ENCODE measurements around the gene ECE1. TPM values are rescaled to one million over a fixed set of nuclear protein-coding genes. Genes with fewer than 3 reads are reported as not detected.

ECE1 gene
- total RNA-seq, 1 donor = 32.6 TPM

DNA sequence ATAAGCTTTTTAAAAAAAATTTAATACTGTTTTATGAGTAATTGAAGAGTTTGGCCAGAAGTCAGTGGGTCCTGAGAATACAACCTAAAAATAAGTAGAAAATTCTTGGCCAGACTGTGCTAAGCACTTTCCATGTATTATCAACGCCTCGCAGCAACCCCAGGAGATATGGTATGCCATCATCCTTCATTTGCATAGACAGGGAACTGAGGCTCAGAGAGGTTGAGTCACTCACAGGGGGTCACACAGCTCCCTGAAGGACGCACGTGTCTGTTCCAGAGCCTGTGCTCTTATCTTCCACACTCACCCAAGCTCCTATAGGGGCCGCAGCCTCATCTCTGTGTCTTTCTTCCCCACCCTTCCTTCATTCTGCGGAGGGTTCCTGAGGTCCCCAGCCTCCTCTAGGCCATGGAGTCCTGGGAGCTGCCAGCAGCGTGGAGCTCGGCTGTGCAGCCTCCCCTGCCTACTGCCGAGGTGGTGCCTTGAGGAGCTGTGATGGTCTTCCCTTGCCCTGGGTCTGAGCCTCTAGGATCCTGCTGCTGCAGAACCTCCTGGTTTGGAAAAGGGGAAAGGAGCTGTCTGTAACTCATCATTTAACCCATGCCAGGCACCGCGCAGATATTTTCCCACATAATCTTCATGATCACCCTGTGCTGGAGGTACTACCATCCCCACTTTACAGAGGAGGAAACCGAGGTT, 30.3 kb upstream of the ECE1 start:
- no peaks in the 10 kb centered on the region for H3K36me3 ChIP-seq (ENCODE audit: insufficient read depth, low read length)
- H3K9me3 ChIP-seq (ENCODE audit: low read depth, low read length) = no peaks in the 10 kb centered on the region
- no peaks in the 10 kb centered on the region for H3K27me3 ChIP-seq (ENCODE audit: insufficient read depth, low read length)
- peaks cover 11% of the 10 kb centered on the region for H3K79me2 ChIP-seq (ENCODE audit: insufficient read depth, low read length)
- no peak overlapping the region for H3K4me2 ChIP-seq (ENCODE audit: insufficient read depth, low read length)
- H3K4me1 ChIP-seq (ENCODE audit: insufficient read depth, low read length) = peaks cover 70% of the 10 kb centered on the region
- H4K20me1 ChIP-seq (ENCODE audit: insufficient read depth, low read length) = no peaks in the 10 kb centered on the region
- H3K27ac ChIP-seq (ENCODE audit: low read depth, low read length) = no peak overlapping the region
- TF ChIP-seq CTCF (IDR thresholded peaks at IDR 0.05; ENCODE audit: extremely low read depth, low read depth, low read length) = no peak
- no peak overlapping the region for H3K4me3 ChIP-seq (ENCODE audit: insufficient read depth, low read length)
- no peak overlapping the region for H2AFZ ChIP-seq (ENCODE audit: low read length)
- DNase-seq (ENCODE audit: insufficient read length, low spot score, missing footprints) = peak; percentile 48

GRCh38 chr1:21319447-21320407, 29.5 kb upstream of the ECE1 start:
- no peak overlapping the region for H3K4me3 ChIP-seq (ENCODE audit: insufficient read depth, low read length)
- peak; percentile 84 for DNase-seq (ENCODE audit: insufficient read length, low spot score, missing footprints)
- TF ChIP-seq CTCF (IDR thresholded peaks at IDR 0.05; ENCODE audit: extremely low read depth, low read depth, low read length) = peak; percentile 9
- H2AFZ ChIP-seq (ENCODE audit: low read length) = peak overlapping the region; percentile 44
- peak overlapping the region; percentile 74 for H3K27ac ChIP-seq (ENCODE audit: low read depth, low read length)
- H3K4me1 ChIP-seq (ENCODE audit: insufficient read depth, low read length) = peaks cover 62% of the 10 kb centered on the region
- peaks cover 14% of the 10 kb centered on the region for H3K79me2 ChIP-seq (ENCODE audit: insufficient read depth, low read length)
- H4K20me1 ChIP-seq (ENCODE audit: insufficient read depth, low read length) = no peaks in the 10 kb centered on the region
- H3K27me3 ChIP-seq (ENCODE audit: insufficient read depth, low read length) = no peaks in the 10 kb centered on the region
- H3K9me3 ChIP-seq (ENCODE audit: low read depth, low read length) = no peaks in the 10 kb centered on the region
- H3K4me2 ChIP-seq (ENCODE audit: insufficient read depth, low read length) = no peak overlapping the region
- H3K36me3 ChIP-seq (ENCODE audit: insufficient read depth, low read length) = no peaks in the 10 kb centered on the region

DNA sequence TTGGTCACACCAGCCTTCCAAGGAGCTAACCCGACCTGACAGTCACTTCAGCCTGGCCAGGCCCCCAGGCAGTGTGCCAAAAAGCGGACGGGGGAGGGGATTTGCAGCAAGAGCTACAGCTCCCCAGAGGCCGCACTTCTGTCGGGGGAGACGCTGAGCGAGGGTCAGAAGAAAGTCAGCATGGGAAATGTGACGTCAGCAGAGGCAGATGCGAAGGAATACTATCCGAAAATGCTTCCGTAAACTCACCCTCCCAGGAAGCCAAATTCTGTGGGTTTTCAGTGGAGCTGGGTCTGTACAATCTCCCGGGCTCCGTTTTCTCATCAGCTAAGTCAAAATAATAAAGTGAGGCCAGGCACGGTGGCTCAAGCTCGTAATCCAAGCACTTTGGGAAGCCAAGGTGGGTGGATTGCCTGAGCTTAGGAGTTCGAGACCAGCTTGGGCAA, 28.5 kb upstream of the ECE1 start:
- Histone ChIP-seq H3K79me2 (ENCODE audit: insufficient read depth, low read length) (peaks cover 18% of the 10 kb centered on the region), H3K27ac (ENCODE audit: low read depth, low read length) (peak overlapping the region; percentile 74), H3K4me2 (ENCODE audit: insufficient read depth, low read length) (peak overlapping the region; percentile 47)

More for the DNA sequence above, 28.5 kb upstream of the ECE1 start:
- no peaks in the 10 kb centered on the region for H4K20me1 ChIP-seq (ENCODE audit: insufficient read depth, low read length)
- no peak overlapping the region for H3K4me3 ChIP-seq (ENCODE audit: insufficient read depth, low read length)
- no peaks in the 10 kb centered on the region for H3K36me3 ChIP-seq (ENCODE audit: insufficient read depth, low read length)
- H2AFZ ChIP-seq (ENCODE audit: low read length) = peak overlapping the region; percentile 29
- no peak for TF ChIP-seq CTCF (IDR thresholded peaks at IDR 0.05; ENCODE audit: extremely low read depth, low read depth, low read length)
- DNase-seq (ENCODE audit: insufficient read length, low spot score, missing footprints) = peak; percentile 77
- H3K9me3 ChIP-seq (ENCODE audit: low read depth, low read length) = no peaks in the 10 kb centered on the region
- H3K27me3 ChIP-seq (ENCODE audit: insufficient read depth, low read length) = no peaks in the 10 kb centered on the region
- H3K4me1 ChIP-seq (ENCODE audit: insufficient read depth, low read length) = peaks cover 52% of the 10 kb centered on the region
